Calu3 (cell line): ENCODE data around the gene CHID1. TPM values are rescaled to one million over a fixed set of nuclear protein-coding genes. Genes with fewer than 3 reads are reported as not detected.

Experiments
- BruUV-seq: library from RNA; stranded (reverse); fragments of 400-500 nt; replicated peaks from 2 replicates; lab custom pipeline; 2021; lab: Mats Ljungman, UMichigan
- CTCF ChIA-PET: fragments of 300-600 bp; sonication (Branson Sonifier 250); formaldehyde crosslinking; loops from one replicate; lab custom pipeline; 2022; ENCODE audit warnings: antibody characterized with exemption; lab: Charles Lee
- DNase-seq: peaks from one replicate; pipeline ENCODE4 v3.0.0; 2022
- H3K27ac Mint-ChIP-seq: one replicate; pipeline ENCODE4 v1.8.0; 2022; ENCODE audit warnings: mixed read lengths; ENCODE audit not compliant: unreplicated experiment
- H3K27me3 Mint-ChIP-seq: one replicate; pipeline ENCODE4 v1.8.0; 2022; ENCODE audit warnings: mixed read lengths; ENCODE audit not compliant: unreplicated experiment
- H3K36me3 Mint-ChIP-seq: one replicate; pipeline ENCODE4 v1.8.0; 2022; ENCODE audit warnings: mild to moderate bottlenecking, moderate library complexity, mixed read lengths; ENCODE audit not compliant: insufficient read depth, unreplicated experiment
- H3K4me1 Mint-ChIP-seq: one replicate; pipeline ENCODE4 v1.8.0; 2022; ENCODE audit warnings: mild to moderate bottlenecking, low read depth, mixed read lengths; ENCODE audit not compliant: unreplicated experiment
- H3K4me3 Mint-ChIP-seq: one replicate; pipeline ENCODE4 v1.8.0; 2022; ENCODE audit warnings: mild to moderate bottlenecking, low read depth, moderate library complexity, mixed read lengths; ENCODE audit not compliant: unreplicated experiment
- H3K9me3 Mint-ChIP-seq: one replicate; pipeline ENCODE4 v1.8.0; 2022; ENCODE audit warnings: low read depth, mixed read lengths; ENCODE audit not compliant: unreplicated experiment
- intact Hi-C: fragments of 100-400 bp; cut with micrococcal nuclease; formaldehyde crosslinking; loops from one replicate; pipeline ENCODE4 v1.10.0; 2022; ENCODE audit not compliant: unreplicated experiment
- total RNA-seq: library from RNA; stranded (reverse); gene quantifications from 2 replicates; pipeline ENCODE4 v1.2.3, GENCODE V29; 2022
- TF ChIP-seq, protein P1 (sequence below): fragments of 200-600 bp; IDR thresholded peaks from one replicate; pipeline ENCODE4 v1.8.0; 2022; ENCODE audit warnings: antibody characterized with exemption; ENCODE audit not compliant: unreplicated experiment

Gene CHID1
- total RNA-seq, 1 experiment from 2014 or later: 134 TPM

DNA sequence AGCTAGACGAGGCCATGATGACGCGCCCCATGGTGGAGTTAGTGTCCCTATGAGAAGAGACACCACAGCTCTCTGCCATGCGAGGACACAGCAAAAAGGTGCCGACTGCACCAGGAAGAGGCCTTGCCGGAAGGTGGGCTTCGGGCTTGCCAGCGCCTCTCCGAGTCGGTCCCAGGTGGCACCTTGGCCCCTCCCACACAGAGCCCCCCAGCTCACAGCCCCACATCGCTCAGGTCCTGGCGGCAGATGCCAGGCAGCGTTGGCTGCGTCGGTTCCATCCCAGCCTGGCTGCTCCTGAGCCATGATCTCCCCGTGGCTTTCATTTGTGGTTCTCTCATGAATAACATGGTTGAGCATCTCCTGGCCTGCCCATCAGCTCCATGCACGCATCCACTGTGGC is 24.0 kb downstream of the CHID1 start:
- intact Hi-C loops: no loop called here
- H3K36me3 Mint-ChIP-seq: peaks cover 14% of the 10 kb centered on the region
- no peak overlapping the region for H3K4me3 Mint-ChIP-seq
- CTCF ChIA-PET: interaction anchor here (1.0 kb wide), 1 partner anchor 27 kb away, joined by 3 read pairs; no protein-coding TSS in a partner anchor
- H3K27me3 Mint-ChIP-seq: no peaks in the 10 kb centered on the region
- TF ChIP-seq, protein P1, sequence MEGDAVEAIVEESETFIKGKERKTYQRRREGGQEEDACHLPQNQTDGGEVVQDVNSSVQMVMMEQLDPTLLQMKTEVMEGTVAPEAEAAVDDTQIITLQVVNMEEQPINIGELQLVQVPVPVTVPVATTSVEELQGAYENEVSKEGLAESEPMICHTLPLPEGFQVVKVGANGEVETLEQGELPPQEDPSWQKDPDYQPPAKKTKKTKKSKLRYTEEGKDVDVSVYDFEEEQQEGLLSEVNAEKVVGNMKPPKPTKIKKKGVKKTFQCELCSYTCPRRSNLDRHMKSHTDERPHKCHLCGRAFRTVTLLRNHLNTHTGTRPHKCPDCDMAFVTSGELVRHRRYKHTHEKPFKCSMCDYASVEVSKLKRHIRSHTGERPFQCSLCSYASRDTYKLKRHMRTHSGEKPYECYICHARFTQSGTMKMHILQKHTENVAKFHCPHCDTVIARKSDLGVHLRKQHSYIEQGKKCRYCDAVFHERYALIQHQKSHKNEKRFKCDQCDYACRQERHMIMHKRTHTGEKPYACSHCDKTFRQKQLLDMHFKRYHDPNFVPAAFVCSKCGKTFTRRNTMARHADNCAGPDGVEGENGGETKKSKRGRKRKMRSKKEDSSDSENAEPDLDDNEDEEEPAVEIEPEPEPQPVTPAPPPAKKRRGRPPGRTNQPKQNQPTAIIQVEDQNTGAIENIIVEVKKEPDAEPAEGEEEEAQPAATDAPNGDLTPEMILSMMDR: no peak
- H3K27ac Mint-ChIP-seq: no peak overlapping the region
- no TSS peak for BruUV-seq
- DNase-seq: no peak
- H3K4me1 Mint-ChIP-seq: no peaks in the 10 kb centered on the region
- H3K9me3 Mint-ChIP-seq: no peaks in the 10 kb centered on the region

DNA sequence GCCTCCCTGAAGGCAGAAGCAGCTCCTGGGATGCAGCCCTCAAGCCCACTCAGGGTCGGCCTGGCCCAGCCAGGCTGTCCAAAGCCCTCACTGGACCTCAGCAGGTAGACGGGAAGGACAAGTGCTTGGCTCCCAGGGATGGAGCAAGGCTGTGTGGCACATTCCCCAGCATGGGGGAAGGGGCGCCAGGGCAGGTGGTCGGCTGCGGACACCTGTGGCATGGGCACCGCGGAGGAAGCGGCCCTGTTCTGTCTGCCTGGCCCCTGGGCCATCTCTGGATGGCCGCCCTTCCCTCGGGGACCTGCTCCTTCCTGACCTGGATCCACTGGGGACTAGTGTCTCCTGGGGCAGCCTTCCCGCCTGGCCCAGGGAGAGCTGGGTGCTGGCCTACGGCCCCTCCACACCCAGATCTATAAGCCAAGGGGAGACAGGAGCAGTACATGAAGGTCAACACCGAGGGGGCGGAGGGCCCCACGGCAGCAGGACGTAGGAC is 26.0 kb downstream of the CHID1 start:
- no TSS peak for BruUV-seq
- Mint-ChIP-seq H3K9me3 (no peaks in the 10 kb centered on the region), H3K27ac (no peak overlapping the region), H3K4me3 (no peak overlapping the region), H3K4me1 (no peaks in the 10 kb centered on the region), H3K27me3 (no peaks in the 10 kb centered on the region), H3K36me3 (peaks cover 20% of the 10 kb centered on the region)
- CTCF ChIA-PET: no interaction called here
- intact Hi-C loops: no loop called here
- no peak for DNase-seq
- TF ChIP-seq, protein P1: no peak

DNA sequence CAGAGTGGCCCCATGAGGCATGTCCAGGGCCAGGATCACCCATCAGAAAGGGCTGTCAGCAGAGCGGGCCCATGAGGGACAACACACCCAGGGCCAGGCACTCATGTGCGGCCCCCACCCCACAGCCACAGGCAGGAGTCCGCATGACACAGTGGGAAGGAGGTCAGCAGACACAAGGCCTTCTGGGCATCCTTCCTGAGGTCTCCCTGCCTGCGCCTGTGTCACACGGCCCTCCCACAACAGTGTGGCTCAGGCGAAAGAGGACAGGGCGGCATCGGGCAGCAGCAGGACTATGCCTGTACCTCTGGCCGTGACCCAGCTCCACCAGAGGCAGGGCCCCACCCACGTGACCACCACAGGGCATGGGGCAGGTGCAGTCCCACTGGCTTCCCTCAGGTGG is 27.1 kb downstream of the CHID1 start:
- intact Hi-C loops: no loop called here
- Mint-ChIP-seq H3K27me3 (no peaks in the 10 kb centered on the region), H3K9me3 (no peaks in the 10 kb centered on the region), H3K36me3 (peaks cover 17% of the 10 kb centered on the region), H3K4me1 (no peaks in the 10 kb centered on the region), H3K4me3 (no peak overlapping the region), H3K27ac (no peak overlapping the region)
- CTCF ChIA-PET: no interaction called here
- DNase-seq: no peak
- BruUV-seq: no TSS peak
- TF ChIP-seq, protein P1: no peak

DNA sequence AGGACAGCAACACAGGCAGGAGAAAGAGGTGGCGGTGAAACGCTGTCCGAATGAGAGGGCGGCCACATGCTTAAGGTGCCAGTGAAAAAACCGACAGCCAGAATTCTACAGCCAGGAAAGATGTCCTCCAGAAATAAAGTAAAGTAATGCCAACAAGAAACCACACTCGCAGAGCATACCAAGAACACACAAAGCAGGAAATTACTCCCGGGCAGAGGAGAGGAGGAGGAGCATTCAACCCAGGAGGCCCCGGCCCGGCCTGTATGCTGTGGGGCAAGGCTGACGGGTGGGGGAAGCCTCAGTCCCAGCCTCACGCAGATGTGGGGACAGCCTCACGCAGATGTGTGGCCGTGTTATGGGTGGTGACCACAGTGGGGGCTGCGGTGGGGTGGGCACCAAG is 28.0 kb downstream of the CHID1 start:
- Mint-ChIP-seq H3K36me3 (peaks cover 18% of the 10 kb centered on the region), H3K4me3 (no peak overlapping the region), H3K27ac (no peak overlapping the region), H3K4me1 (no peaks in the 10 kb centered on the region), H3K9me3 (no peaks in the 10 kb centered on the region), H3K27me3 (no peaks in the 10 kb centered on the region)
- CTCF ChIA-PET: no interaction called here
- no TSS peak for BruUV-seq
- TF ChIP-seq, protein P1: no peak
- DNase-seq: no peak
- intact Hi-C loops: no loop called here
